GM12872 (cell line): ENCODE data around the gene ZBTB45.

Source experiments
- CTCF ChIP-seq: IDR thresholded peaks from 3 replicates; pipeline ENCODE4 v1.5.1; 2011; ENCODE audit warnings: low read depth, mild to moderate bottlenecking, low read length, moderate library complexity; ENCODE audit not compliant: insufficient read depth

Gene ZBTB45

GRCh38 chr19:58547323-58548312 is 28.0 kb upstream of the ZBTB45 start:
- no peak for TF ChIP-seq CTCF

GRCh38 chr19:58546019-58546530 is 26.5 kb upstream of the ZBTB45 start:
- TF ChIP-seq CTCF = no peak

GRCh38 chr19:58545286-58546018 is 25.8 kb upstream of the ZBTB45 start:
- no peak for TF ChIP-seq CTCF

- TF ChIP-seq CTCF = no peak
These were observed 25.1 kb upstream of the ZBTB45 start for GRCh38 chr19:58544591-58545285.

- TF ChIP-seq CTCF = no peak
These were observed 24.4 kb upstream of the ZBTB45 start, which contains the start of gene TRIM28 for GRCh38 chr19:58543826-58544590. TSS of gene TRIM28 (plus strand) at chr19:58544064. CDS start at chr19:58544758, 694 bp downstream.

GRCh38 chr19:58538257-58539168 is 18.9 kb upstream of the ZBTB45 start:
- TF ChIP-seq CTCF = no peak
